GM12873 (cell line): Measurements from ENCODE around the gene ZFYVE27.

ENCODE experiments used
- CTCF ChIP-seq: IDR thresholded peaks from 2 replicates; pipeline ENCODE4 v1.5.1; 2012; ENCODE audit warnings: low read depth, mild to moderate bottlenecking, moderate library complexity, low read length, control low read depth; ENCODE audit not compliant: insufficient read depth; ENCODE audit errors: missing control alignments

ZFYVE27 gene

GRCh38 chr10:97795886-97796285 lies 59.0 kb downstream of the ZFYVE27 start:
- no peak for TF ChIP-seq CTCF

GRCh38 chr10:97796651-97797050 lies 59.7 kb downstream of the ZFYVE27 start:
- TF ChIP-seq CTCF = no peak

- no peak for TF ChIP-seq CTCF
Observed at GRCh38 chr10:97798958-97799610, 62.2 kb downstream of the ZFYVE27 start.

- no peak for TF ChIP-seq CTCF
Observed at GRCh38 chr10:97800474-97800873, 63.5 kb downstream of the ZFYVE27 start.

- no peak for TF ChIP-seq CTCF
Observed at GRCh38 chr10:97801422-97801821, 64.5 kb downstream of the ZFYVE27 start.

- TF ChIP-seq CTCF = no peak
Observed at GRCh38 chr10:97805096-97805884, 68.4 kb downstream of the ZFYVE27 start.

- TF ChIP-seq CTCF = no peak
Observed at GRCh38 chr10:97805949-97806348, 69.0 kb downstream of the ZFYVE27 start.
